ENCODE results near the gene RGR.

Gene RGR

GRCh38 chr10:84214612-84215235 is 30.1 kb upstream of the RGR start:
- H3K4me3 ChIP-seq (ENCODE audit: low read length) = no peak overlapping the region
- peak; percentile 45 for DNase-seq (ENCODE audit: low read depth, low spot score)

- DNase-seq (ENCODE audit: low read depth, low spot score) = no peak
Measured at GRCh38 chr10:84216834-84217233, 28.0 kb upstream of the RGR start.

GRCh38 chr10:84217746-84218145 is 27.1 kb upstream of the RGR start:
- no peak for DNase-seq (ENCODE audit: low read depth, low spot score)
- no peak overlapping the region for H3K4me3 ChIP-seq (ENCODE audit: low read length)

More at GRCh38 chr10:84216834-84217233, 28.0 kb upstream of the RGR start:
- H3K4me3 ChIP-seq (ENCODE audit: low read length) = no peak overlapping the region

GRCh38 chr10:84221916-84222315 is 22.9 kb upstream of the RGR start:
- no peak for DNase-seq (ENCODE audit: low read depth, low spot score)
- H3K4me3 ChIP-seq (ENCODE audit: low read length) = no peak overlapping the region

GRCh38 chr10:84224411-84225028 is 20.3 kb upstream of the RGR start:
- DNase-seq (ENCODE audit: low read depth, low spot score) = peak; percentile 16
- no peak overlapping the region for H3K4me3 ChIP-seq (ENCODE audit: low read length)

- DNase-seq (ENCODE audit: low read depth, low spot score) = no peak
- H3K4me3 ChIP-seq (ENCODE audit: low read length) = no peak within 1 kb of the TSS
Measured at GRCh38 chr10:84225427-84226173, 19.3 kb upstream of the RGR start, which contains the start of gene LRIT2. TSS of gene LRIT2 (minus strand) at chr10:84225544. CDS start at chr10:84225520, 24 bp downstream.

- no peak for DNase-seq (ENCODE audit: low read depth, low spot score)
- H3K4me3 ChIP-seq (ENCODE audit: low read length) = no peak overlapping the region
Measured at GRCh38 chr10:84226616-84227015, 18.2 kb upstream of the RGR start.

- DNase-seq (ENCODE audit: low read depth, low spot score) = no peak
- no peak overlapping the region for H3K4me3 ChIP-seq (ENCODE audit: low read length)
Measured at GRCh38 chr10:84227810-84228209, 17.0 kb upstream of the RGR start.

GRCh38 chr10:84230359-84230758 is 14.5 kb upstream of the RGR start:
- no peak for DNase-seq (ENCODE audit: low read depth, low spot score)
- H3K4me3 ChIP-seq (ENCODE audit: low read length) = no peak overlapping the region

GRCh38 chr10:84232376-84232775 is 12.5 kb upstream of the RGR start:
- DNase-seq (ENCODE audit: low read depth, low spot score) = no peak

GRCh38 chr10:84233940-84234339 is 10.9 kb upstream of the RGR start:
- no peak for DNase-seq (ENCODE audit: low read depth, low spot score)
- H3K4me3 ChIP-seq (ENCODE audit: low read length) = no peak overlapping the region

More at GRCh38 chr10:84232376-84232775, 12.5 kb upstream of the RGR start:
- H3K4me3 ChIP-seq (ENCODE audit: low read length) = no peak overlapping the region

- no peak overlapping the region for H3K4me3 ChIP-seq (ENCODE audit: low read length)
- DNase-seq (ENCODE audit: low read depth, low spot score) = no peak
Measured at GRCh38 chr10:84234479-84234878, 10.4 kb upstream of the RGR start.

GRCh38 chr10:84235096-84235495 is 9.8 kb upstream of the RGR start:
- H3K4me3 ChIP-seq (ENCODE audit: low read length) = no peak overlapping the region
- DNase-seq (ENCODE audit: low read depth, low spot score) = no peak

GRCh38 chr10:84236807-84237198 is 8.1 kb upstream of the RGR start:
- no peak for DNase-seq (ENCODE audit: low read depth, low spot score)
- H3K4me3 ChIP-seq (ENCODE audit: low read length) = no peak overlapping the region

GRCh38 chr10:84237199-84238051 is 7.4 kb upstream of the RGR start:
- no peak for DNase-seq (ENCODE audit: low read depth, low spot score)
- H3K4me3 ChIP-seq (ENCODE audit: low read length) = no peak overlapping the region

- no peak overlapping the region for H3K4me3 ChIP-seq (ENCODE audit: low read length)
- DNase-seq (ENCODE audit: low read depth, low spot score) = no peak
Measured at GRCh38 chr10:84238909-84239308, 5.9 kb upstream of the RGR start.

GRCh38 chr10:84241185-84241790 is 3.6 kb upstream of the RGR start, which contains the start of gene LRIT1:
TSS of gene LRIT1 (minus strand) at chr10:84241546. CDS start at chr10:84241439, 107 bp downstream.
- DNase-seq (ENCODE audit: low read depth, low spot score) = no peak
- no peak within 1 kb of the TSS for H3K4me3 ChIP-seq (ENCODE audit: low read length)

- H3K4me3 ChIP-seq (ENCODE audit: low read length) = no peak overlapping the region
- no peak for DNase-seq (ENCODE audit: low read depth, low spot score)
Measured at GRCh38 chr10:84243759-84244158, 1.1 kb upstream of the RGR start.

GRCh38 chr10:84247496-84247895 is 2.6 kb downstream of the RGR start:
- H3K4me3 ChIP-seq (ENCODE audit: low read length) = no peak overlapping the region
- DNase-seq (ENCODE audit: low read depth, low spot score) = no peak

Data from Jurkat, Clone E6-1 (cell line).